GM12874 (cell line): ENCODE measurements around the gene DCUN1D1.

ENCODE experiments used
- CTCF ChIP-seq: IDR thresholded peaks from 2 replicates; pipeline ENCODE4 v1.5.1; 2011; ENCODE audit warnings: low read depth, mild to moderate bottlenecking, control low read depth, low read length, moderate library complexity; ENCODE audit not compliant: insufficient read depth

DCUN1D1 gene

DNA sequence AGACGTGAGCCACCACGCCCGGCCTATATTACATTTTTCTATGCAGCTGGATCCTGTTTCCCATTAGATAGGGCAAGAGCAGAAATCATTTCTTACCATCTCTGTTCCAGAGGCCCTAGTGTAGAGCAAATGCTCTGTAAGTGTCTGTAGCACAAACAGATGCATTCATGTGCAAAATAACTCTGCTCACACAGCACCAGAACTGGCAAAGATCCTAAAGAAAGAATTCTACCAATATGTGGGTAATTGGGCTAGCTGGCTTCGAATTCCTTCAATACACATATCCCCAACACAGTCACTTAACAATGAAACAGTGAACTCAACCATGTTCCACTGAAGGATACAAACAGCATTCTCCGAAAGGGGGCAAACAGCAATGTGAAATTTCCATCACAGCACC, 32.7 kb upstream of the DCUN1D1 start:
- no peak for TF ChIP-seq CTCF

GRCh38 chr3:183008800-183009199, 28.5 kb upstream of the DCUN1D1 start:
- no peak for TF ChIP-seq CTCF

DNA sequence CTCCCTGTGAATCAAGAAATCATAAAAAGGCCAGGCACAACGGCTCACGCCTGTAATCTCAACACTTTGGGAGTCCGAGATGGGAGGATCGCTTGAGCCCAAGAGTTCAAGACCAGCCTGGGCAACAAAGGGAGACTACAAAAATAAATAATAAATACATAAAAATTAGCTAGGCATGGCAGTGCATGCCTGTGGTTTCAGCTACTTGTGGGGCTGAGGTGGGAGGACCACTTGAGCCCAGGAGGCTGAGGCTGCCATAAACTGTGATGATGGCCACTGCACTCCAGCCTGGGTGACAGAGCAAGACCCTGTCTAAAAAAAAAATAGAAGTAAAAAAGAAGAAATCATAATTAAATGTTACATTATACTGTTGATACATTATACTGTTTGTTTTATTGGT, 28.0 kb upstream of the DCUN1D1 start:
- TF ChIP-seq CTCF = no peak

DNA sequence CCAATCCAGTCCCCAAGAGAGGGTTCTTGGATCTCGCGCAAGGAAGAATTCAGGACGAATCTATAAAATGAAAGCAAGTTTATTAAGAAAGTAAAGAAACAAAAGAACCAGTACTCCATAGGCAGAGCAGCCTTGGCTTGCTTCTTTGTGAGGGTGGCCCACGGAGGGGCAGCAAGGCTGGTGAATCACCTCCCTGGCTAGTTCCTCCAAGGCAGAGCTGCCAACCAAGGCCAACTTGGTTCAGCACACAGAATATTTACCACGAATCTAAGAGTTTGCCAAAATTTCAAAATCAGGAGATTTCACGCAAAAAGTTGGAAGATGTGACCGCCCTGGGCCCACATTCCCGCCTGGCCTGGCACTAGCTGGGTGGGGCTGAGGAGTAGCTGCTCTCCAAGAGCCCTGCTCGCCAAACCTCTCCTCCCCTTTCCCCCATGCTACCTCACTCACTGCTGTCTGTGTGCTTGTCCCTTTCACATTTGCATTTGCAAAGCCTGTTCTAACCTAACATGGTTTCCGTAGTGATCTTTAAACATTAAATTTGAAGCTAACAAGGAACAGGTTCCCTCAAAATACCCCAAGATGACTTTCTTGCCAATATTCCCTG, 26.2 kb upstream of the DCUN1D1 start:
- no peak for TF ChIP-seq CTCF

- no peak for TF ChIP-seq CTCF
These were observed 19.4 kb upstream of the DCUN1D1 start for GRCh38 chr3:182999767-183000166.

DNA sequence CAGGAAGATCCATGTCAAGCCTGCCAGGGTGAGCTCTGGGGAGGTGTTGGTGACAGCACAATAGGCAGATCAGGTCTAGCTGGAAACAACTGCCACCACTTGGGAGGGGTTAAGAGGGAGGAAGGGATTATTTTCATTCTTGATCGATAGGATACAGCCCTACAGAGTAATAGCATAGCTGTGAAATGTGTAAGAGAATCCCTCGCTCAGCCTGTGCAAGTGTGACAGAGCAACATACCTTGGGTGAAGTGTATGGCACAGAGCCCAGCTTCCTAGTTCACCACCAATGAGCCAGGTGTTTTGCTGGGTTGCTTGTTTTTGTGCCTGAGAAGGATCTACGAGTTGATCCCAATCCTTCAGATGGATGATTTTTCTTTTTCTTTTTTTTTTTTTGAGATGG, 9.2 kb upstream of the DCUN1D1 start:
- no peak for TF ChIP-seq CTCF

DNA sequence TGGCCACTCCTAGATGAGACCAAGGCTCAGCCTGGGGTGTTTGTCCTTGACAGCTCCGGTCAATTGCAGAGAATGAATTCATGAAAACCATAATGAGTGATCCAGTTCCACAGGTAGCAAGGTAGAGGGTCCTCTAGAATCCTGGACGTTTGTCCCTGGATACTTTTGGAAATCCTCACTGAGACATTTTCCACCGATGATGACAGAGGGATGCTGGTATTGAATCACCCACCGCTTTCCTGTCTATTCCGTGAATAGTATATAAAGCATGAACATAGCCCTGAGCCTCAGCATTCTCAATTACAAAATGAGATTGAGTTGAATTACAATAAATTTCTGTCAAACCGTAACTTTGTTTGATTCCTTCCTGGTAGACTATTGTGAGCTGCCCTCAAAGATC, 5.7 kb upstream of the DCUN1D1 start:
- TF ChIP-seq CTCF = no peak

DNA sequence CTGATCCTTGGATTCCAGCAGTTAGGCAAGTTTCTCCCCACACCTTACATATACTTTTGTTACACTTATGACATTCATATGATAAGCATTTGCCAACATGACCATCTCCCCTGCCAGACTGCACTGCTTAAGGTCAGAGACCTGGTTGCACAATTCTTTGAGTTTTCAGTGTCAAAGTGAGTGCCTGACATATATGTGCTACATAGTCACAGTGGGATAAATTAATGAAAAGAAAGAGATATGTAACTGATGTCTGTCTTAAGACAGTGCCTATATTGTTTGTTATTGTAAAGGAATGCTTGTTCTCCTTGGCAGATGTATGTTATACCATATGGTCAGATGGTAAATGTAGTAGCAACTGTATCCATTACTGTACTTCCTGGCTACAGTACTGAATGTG, 3.5 kb upstream of the DCUN1D1 start:
- TF ChIP-seq CTCF = no peak
